IMR-90 (cell line): ENCODE data around the gene NPAS3. TPM values are rescaled to one million over a fixed set of nuclear protein-coding genes. Genes with fewer than 3 reads are reported as not detected.

ENCODE experiments used
- ATAC-seq: fragments of 200-7000 bp; cut with Tn5 transposase; 2 replicates; pipeline ENCODE4 v1.9.1; 2020; ENCODE audit warnings: low read depth, mild to moderate bottlenecking, moderate library complexity
- BruUV-seq: library from RNA; stranded (reverse); fragments of 400-500 nt; replicated peaks from 2 replicates; lab custom pipeline; 2021; lab: Mats Ljungman, UMichigan
- CTCF ChIA-PET: fragments of 300-600 bp; formaldehyde crosslinking; extraction: SDS; loops from one replicate; lab custom pipeline; 2021; ENCODE audit warnings: antibody characterized with exemption; lab: Yijun Ruan, JAX
- POLR2A ChIA-PET: fragments of 300-600 bp; sonication (Branson Sonifier 250); formaldehyde crosslinking; loops from one replicate; lab custom pipeline; 2022; ENCODE audit warnings: antibody characterized with exemption; ENCODE audit not compliant: unreplicated experiment; lab: Charles Lee
- DNase-seq: peaks from one replicate; pipeline ENCODE4 v3.0.0; 2013
- H2AFZ ChIP-seq: replicated peaks from 2 replicates; pipeline ENCODE3; 2013; ENCODE audit warnings: low read length, mild to moderate bottlenecking; ENCODE audit not compliant: poor library complexity
- H2AK5ac ChIP-seq: 2 replicates; pipeline ENCODE4 v1.6.1; 2013; ENCODE audit warnings: low read depth, low read length, inconsistent platforms
- H2AK9ac ChIP-seq: replicated peaks from 2 replicates; pipeline ENCODE3; 2013; ENCODE audit warnings: mild to moderate bottlenecking, low read depth, low read length, moderate library complexity; ENCODE audit not compliant: poor library complexity
- H2BK120ac ChIP-seq: 2 replicates; pipeline ENCODE4 v1.6.1; 2013; ENCODE audit warnings: low read depth, low read length, inconsistent platforms
- H2BK15ac ChIP-seq: 3 replicates; pipeline ENCODE4 v1.6.1; 2013; ENCODE audit warnings: low read depth, low read length, inconsistent platforms
- H2BK20ac ChIP-seq: 2 replicates; pipeline ENCODE4 v1.6.1; 2013; ENCODE audit warnings: low read depth, mild to moderate bottlenecking, inconsistent platforms, low read length, moderate library complexity
- H2BK5ac ChIP-seq: 2 replicates; pipeline ENCODE4 v1.6.1; 2013; ENCODE audit warnings: mild to moderate bottlenecking, low read depth, low read length, inconsistent platforms; ENCODE audit not compliant: poor library complexity, severe bottlenecking
- H3K14ac ChIP-seq: replicated peaks from 2 replicates; pipeline ENCODE4 v1.6.1; 2013; ENCODE audit warnings: low read depth, low read length, inconsistent platforms
- H3K18ac ChIP-seq: 2 replicates; pipeline ENCODE4 v1.6.1; 2013; ENCODE audit warnings: low read depth, low read length, control low read depth
- H3K23ac ChIP-seq: 2 replicates; pipeline ENCODE4 v1.6.1; 2013; ENCODE audit warnings: low read depth, low read length, inconsistent platforms
- H3K27ac ChIP-seq: 2 replicates; pipeline ENCODE4 v1.5.1; 2013; ENCODE audit warnings: mild to moderate bottlenecking, control low read depth, low read length; ENCODE audit not compliant: insufficient read depth
- H3K27me3 ChIP-seq: 2 replicates; pipeline ENCODE4 v1.6.1; 2013; ENCODE audit warnings: low read length; ENCODE audit not compliant: control insufficient read depth, insufficient read depth
- H3K36me3 ChIP-seq: 2 replicates; pipeline ENCODE4 v1.6.1; 2013; ENCODE audit warnings: low read length, mixed read lengths; ENCODE audit not compliant: control insufficient read depth, insufficient read depth
- H3K4ac ChIP-seq: 2 replicates; pipeline ENCODE4 v1.6.1; 2013; ENCODE audit warnings: low read depth, low read length, inconsistent platforms
- H3K4me1 ChIP-seq: 2 replicates; pipeline ENCODE4 v1.6.1; 2013; ENCODE audit warnings: low read length, mixed read lengths; ENCODE audit not compliant: control insufficient read depth, insufficient read depth
- H3K4me2 ChIP-seq: 2 replicates; pipeline ENCODE4 v1.6.1; 2013; ENCODE audit warnings: low read depth, mild to moderate bottlenecking, control low read depth, low read length, moderate library complexity
- H3K4me3 ChIP-seq: 2 replicates; pipeline ENCODE4 v1.5.1; 2013; ENCODE audit warnings: low read depth, mild to moderate bottlenecking, control low read depth, low read length, moderate library complexity; ENCODE audit not compliant: insufficient read depth
- H3K56ac ChIP-seq: 2 replicates; pipeline ENCODE4 v1.6.1; 2013; ENCODE audit warnings: low read length, inconsistent platforms; ENCODE audit not compliant: insufficient read depth; ENCODE audit errors: extremely low read depth
- H3K79me1 ChIP-seq, 2 experiments: 2 replicates each; pipeline ENCODE4 v1.6.1; 2013; ENCODE audit warnings: low read length in 2 of 2, inconsistent platforms in 1 of 2, low read depth in 1 of 2
- H3K9ac ChIP-seq: 2 replicates; pipeline ENCODE4 v1.6.1; 2013; ENCODE audit warnings: low read depth, low read length, control low read depth
- H3K9me1 ChIP-seq: 2 replicates; pipeline ENCODE4 v1.6.1; 2013; ENCODE audit warnings: low read length, inconsistent platforms; ENCODE audit not compliant: insufficient read depth
- H3K9me3 ChIP-seq: 2 replicates; pipeline ENCODE4 v1.6.1; 2013; ENCODE audit warnings: low read length; ENCODE audit not compliant: control insufficient read depth, insufficient read depth
- H4K20me1 ChIP-seq: 2 replicates; pipeline ENCODE4 v1.6.1; 2013; ENCODE audit warnings: low read length, inconsistent platforms; ENCODE audit not compliant: insufficient read depth
- H4K5ac ChIP-seq: 2 replicates; pipeline ENCODE4 v1.6.1; 2013; ENCODE audit warnings: mild to moderate bottlenecking, low read depth, low read length, control low read depth
- H4K8ac ChIP-seq, 2 experiments: 2 replicates each; pipeline ENCODE4 v1.6.1; 2013; ENCODE audit warnings: low read depth in 2 of 2, low read length in 2 of 2, control low read depth in 1 of 2, inconsistent platforms in 1 of 2
- H4K91ac ChIP-seq: 2 replicates; pipeline ENCODE4 v1.6.1; 2013; ENCODE audit warnings: low read depth, low read length, inconsistent platforms; ENCODE audit not compliant: insufficient read depth
- BHLHE40 ChIP-seq: fragments of 150-350 bp; IDR thresholded peaks from 2 replicates; pipeline ENCODE4 v1.6.1; 2016; ENCODE audit warnings: mild to moderate bottlenecking, low read depth, low read length
- CEBPB ChIP-seq: IDR thresholded peaks from 2 replicates; pipeline ENCODE4 v1.6.1; 2012; ENCODE audit warnings: low read depth, low read length, improper control_type of control experiment
- CHD1 ChIP-seq: IDR thresholded peaks from 2 replicates; pipeline ENCODE4 v1.6.1; 2012; ENCODE audit warnings: low read depth, low read length, improper control_type of control experiment
- FOS ChIP-seq: fragments of 150-350 bp; IDR thresholded peaks from 2 replicates; pipeline ENCODE4 v1.6.1; 2016; ENCODE audit warnings: low read depth, low read length
- MAFK ChIP-seq: IDR thresholded peaks from 2 replicates; pipeline ENCODE4 v1.6.1; 2012; ENCODE audit warnings: low read depth, low read length, improper control_type of control experiment
- MAZ ChIP-seq: IDR thresholded peaks from 2 replicates; pipeline ENCODE4 v1.6.1; 2012; ENCODE audit warnings: low read depth, mild to moderate bottlenecking, low read length, improper control_type of control experiment, moderate library complexity, borderline replicate concordance
- MXI1 ChIP-seq: IDR thresholded peaks from 2 replicates; pipeline ENCODE4 v1.6.1; 2012; ENCODE audit warnings: low read depth, mild to moderate bottlenecking, low read length, moderate library complexity, borderline replicate concordance
- NFE2L2 ChIP-seq: fragments of 150-350 bp; IDR thresholded peaks from 2 replicates; pipeline ENCODE4 v1.6.1; 2016; ENCODE audit warnings: low read depth, mild to moderate bottlenecking, low read length
- POLR2A ChIP-seq: IDR thresholded peaks from 2 replicates; pipeline ENCODE4 v1.6.1; 2012; ENCODE audit warnings: mild to moderate bottlenecking, low read depth, low read length
- RAD21 ChIP-seq: IDR thresholded peaks from 2 replicates; pipeline ENCODE4 v1.6.1; 2012; ENCODE audit warnings: low read length, improper control_type of control experiment
- RCOR1 ChIP-seq: IDR thresholded peaks from 2 replicates; pipeline ENCODE4 v1.6.1; 2012; ENCODE audit warnings: mild to moderate bottlenecking, low read length, improper control_type of control experiment; ENCODE audit not compliant: insufficient replicate concordance
- RFX5 ChIP-seq: IDR thresholded peaks from 2 replicates; pipeline ENCODE4 v1.8.0; 2012; ENCODE audit warnings: low read depth, mild to moderate bottlenecking, low read length, moderate library complexity
- SMC3 ChIP-seq: fragments of 150-350 bp; IDR thresholded peaks from 2 replicates; pipeline ENCODE4 v1.6.1; 2016; ENCODE audit warnings: low read depth, mild to moderate bottlenecking, antibody characterized with exemption, low read length, moderate library complexity
- WGBS, 2 experiments: methylation state at CpG; one replicate each; pipeline versions ENCODE4 v1.1.5 to v1.1.7; 2013; ENCODE audit warnings: missing lambda C conversion rate in 2 of 2; ENCODE audit not compliant: insufficient read length in 1 of 2; ENCODE audit errors: extremely low coverage in 2 of 2; 5-methylcytosine and 5-hydroxymethylcytosine counted together
- dilution Hi-C: fragments of 300-500 bp; cut with HindIII; formaldehyde crosslinking; loops from one replicate; pipeline ENCODE4 v1.14.3; 2018; ENCODE audit warnings: low sequenced_read_pairs; ENCODE audit not compliant: unreplicated experiment
- in situ Hi-C: fragments of 300-500 bp; cut with MboI; formaldehyde crosslinking; loops from 3 replicates; pipeline ENCODE4 v1.14.3; 2019; ENCODE audit warnings: low sequenced_read_pairs, inconsistent platforms, mixed read lengths
- intact Hi-C: fragments of 100-400 bp; cut with micrococcal nuclease; formaldehyde crosslinking; loops from 2 replicates; pipeline ENCODE4 v1.10.0; 2022
- polyA plus RNA-seq, 3 experiments: library from polyadenylated mRNA; depleted of rRNA; stranded (reverse); fragments of >200 nt; gene quantifications; 2 replicates each; pipeline ENCODE4 v1.2.3, GENCODE V29; 2012; ENCODE audit warnings: low replicate concordance in 1 of 3
- total RNA-seq: library from RNA; depleted of rRNA; stranded (reverse); fragments of >200 nt; gene quantifications from 2 replicates; pipeline ENCODE4 v1.2.3, GENCODE V29; 2012
- TF ChIP-seq, protein P1 (sequence below): fragments of 150-350 bp; IDR thresholded peaks from 2 replicates; pipeline ENCODE4 v1.6.1; 2017; ENCODE audit warnings: mild to moderate bottlenecking, antibody characterized with exemption, low read length, low read depth
- TF ChIP-seq, protein P2 (sequence below): fragments of 150-350 bp; IDR thresholded peaks from 2 replicates; pipeline ENCODE4 v1.6.1; 2016; ENCODE audit warnings: low read depth, mild to moderate bottlenecking, low read length, moderate library complexity, borderline replicate concordance
- TF ChIP-seq, protein P3 (sequence below): conservative IDR thresholded peaks from 2 replicates; pipeline ENCODE4 v1.5.1; 2012; ENCODE audit warnings: mild to moderate bottlenecking, low read depth, low read length, improper control_type of control experiment

NPAS3 gene
- total and polyA plus RNA-seq, 2 of the 4 experiments (the other 2 are of a cell fraction) = not detected

DNA sequence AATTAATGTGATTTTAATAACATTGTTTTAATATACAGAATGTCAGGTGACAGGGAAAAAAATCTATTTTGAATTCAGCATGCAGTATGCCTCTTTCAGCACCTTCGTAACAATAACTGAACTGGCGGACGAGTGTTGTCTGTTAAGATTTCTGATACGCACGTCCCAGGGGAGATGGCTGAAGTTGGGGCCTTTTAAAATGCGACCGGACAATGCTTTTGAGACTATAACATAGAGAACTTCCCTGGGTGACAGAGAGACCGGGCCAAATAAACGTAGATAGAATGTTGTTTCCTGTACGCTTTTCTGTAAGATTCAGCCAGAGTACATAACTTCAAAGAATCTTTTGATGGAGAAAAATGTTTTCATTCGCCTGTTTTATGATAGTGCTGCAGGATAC lies 772.5 kb downstream of the NPAS3 start:
- dilution Hi-C loops (no loop called here), in situ Hi-C loops (no loop called here), intact Hi-C loops (no loop called here)
- ATAC-seq (no peak), DNase-seq (no peak)
- ChIA-PET POLR2A (no interaction called here), CTCF (no interaction called here)
- Histone ChIP-seq H3K27me3 (no peaks in the 10 kb centered on the region), H4K8ac (no peak overlapping the region), H2AK9ac (no peak overlapping the region), H3K4me2 (no peak overlapping the region), H3K18ac (no peak overlapping the region), H4K5ac (no peak overlapping the region), H3K4me1 (no peaks in the 10 kb centered on the region), H4K91ac (no peak overlapping the region), H2BK5ac (no peak overlapping the region), H2BK15ac (no peak overlapping the region), H3K14ac (no peak overlapping the region), H3K23ac (no peak overlapping the region), H3K4me3 (no peak overlapping the region), H3K36me3 (no peaks in the 10 kb centered on the region), H3K9ac (no peak overlapping the region), H3K27ac (no peak overlapping the region), H3K79me1 (no peaks in the 10 kb centered on the region), H3K4ac (no peak overlapping the region), H2BK120ac (no peak overlapping the region), H3K9me3 (no peaks in the 10 kb centered on the region), H4K20me1 (no peaks in the 10 kb centered on the region), H3K9me1 (no peaks in the 10 kb centered on the region), H2AFZ (no peak overlapping the region), H3K56ac (no peak overlapping the region; the same call in 1 of the 2 replicates), H2BK20ac (no peak overlapping the region), H2AK5ac (no peak overlapping the region)
- no TSS peak for BruUV-seq
- no peak for TF ChIP-seq FOS
- no peak for TF ChIP-seq MAFK
- no peak for TF ChIP-seq MXI1
- TF ChIP-seq, protein P1, sequence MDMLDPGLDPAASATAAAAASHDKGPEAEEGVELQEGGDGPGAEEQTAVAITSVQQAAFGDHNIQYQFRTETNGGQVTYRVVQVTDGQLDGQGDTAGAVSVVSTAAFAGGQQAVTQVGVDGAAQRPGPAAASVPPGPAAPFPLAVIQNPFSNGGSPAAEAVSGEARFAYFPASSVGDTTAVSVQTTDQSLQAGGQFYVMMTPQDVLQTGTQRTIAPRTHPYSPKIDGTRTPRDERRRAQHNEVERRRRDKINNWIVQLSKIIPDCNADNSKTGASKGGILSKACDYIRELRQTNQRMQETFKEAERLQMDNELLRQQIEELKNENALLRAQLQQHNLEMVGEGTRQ = no peak
- TF ChIP-seq CEBPB = no peak
- TF ChIP-seq NFE2L2 = no peak
- TF ChIP-seq MAZ = no peak
- TF ChIP-seq, protein P2, sequence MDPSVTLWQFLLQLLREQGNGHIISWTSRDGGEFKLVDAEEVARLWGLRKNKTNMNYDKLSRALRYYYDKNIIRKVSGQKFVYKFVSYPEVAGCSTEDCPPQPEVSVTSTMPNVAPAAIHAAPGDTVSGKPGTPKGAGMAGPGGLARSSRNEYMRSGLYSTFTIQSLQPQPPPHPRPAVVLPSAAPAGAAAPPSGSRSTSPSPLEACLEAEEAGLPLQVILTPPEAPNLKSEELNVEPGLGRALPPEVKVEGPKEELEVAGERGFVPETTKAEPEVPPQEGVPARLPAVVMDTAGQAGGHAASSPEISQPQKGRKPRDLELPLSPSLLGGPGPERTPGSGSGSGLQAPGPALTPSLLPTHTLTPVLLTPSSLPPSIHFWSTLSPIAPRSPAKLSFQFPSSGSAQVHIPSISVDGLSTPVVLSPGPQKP = no peak
- no peak for TF ChIP-seq RCOR1
- no peak for TF ChIP-seq BHLHE40
- TF ChIP-seq RAD21 = no peak
- no peak for TF ChIP-seq CHD1
- TF ChIP-seq POLR2A = no peak
- TF ChIP-seq SMC3 = no peak
- TF ChIP-seq, protein P3, sequence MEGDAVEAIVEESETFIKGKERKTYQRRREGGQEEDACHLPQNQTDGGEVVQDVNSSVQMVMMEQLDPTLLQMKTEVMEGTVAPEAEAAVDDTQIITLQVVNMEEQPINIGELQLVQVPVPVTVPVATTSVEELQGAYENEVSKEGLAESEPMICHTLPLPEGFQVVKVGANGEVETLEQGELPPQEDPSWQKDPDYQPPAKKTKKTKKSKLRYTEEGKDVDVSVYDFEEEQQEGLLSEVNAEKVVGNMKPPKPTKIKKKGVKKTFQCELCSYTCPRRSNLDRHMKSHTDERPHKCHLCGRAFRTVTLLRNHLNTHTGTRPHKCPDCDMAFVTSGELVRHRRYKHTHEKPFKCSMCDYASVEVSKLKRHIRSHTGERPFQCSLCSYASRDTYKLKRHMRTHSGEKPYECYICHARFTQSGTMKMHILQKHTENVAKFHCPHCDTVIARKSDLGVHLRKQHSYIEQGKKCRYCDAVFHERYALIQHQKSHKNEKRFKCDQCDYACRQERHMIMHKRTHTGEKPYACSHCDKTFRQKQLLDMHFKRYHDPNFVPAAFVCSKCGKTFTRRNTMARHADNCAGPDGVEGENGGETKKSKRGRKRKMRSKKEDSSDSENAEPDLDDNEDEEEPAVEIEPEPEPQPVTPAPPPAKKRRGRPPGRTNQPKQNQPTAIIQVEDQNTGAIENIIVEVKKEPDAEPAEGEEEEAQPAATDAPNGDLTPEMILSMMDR = no peak
- TF ChIP-seq RFX5 = no peak
- WGBS, 2 experiments = no CpG with 5 or more reads among the region's 11 CpGs
